ENCODE measurements around the gene KRT79.

DNA sequence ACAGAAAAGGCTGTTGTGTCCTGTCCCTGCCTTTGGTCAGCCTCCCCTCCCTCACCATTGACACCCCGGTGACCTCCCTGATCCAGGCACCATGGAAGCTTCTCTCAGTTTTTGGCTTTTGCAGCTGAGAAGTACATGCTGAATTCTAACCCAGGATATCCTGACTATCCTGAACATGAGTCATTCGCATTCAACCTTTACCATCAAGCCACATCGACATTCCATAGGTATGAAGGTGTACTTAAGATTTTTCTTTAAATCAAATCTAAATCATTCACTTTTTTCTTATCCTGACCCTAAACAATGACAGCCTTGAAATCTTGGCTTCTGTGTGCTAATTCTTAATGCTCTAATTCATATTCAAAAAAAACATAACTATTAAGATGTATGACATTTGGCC is 23.4 kb upstream of the KRT79 start:
- TF ChIP-seq, protein P1, sequence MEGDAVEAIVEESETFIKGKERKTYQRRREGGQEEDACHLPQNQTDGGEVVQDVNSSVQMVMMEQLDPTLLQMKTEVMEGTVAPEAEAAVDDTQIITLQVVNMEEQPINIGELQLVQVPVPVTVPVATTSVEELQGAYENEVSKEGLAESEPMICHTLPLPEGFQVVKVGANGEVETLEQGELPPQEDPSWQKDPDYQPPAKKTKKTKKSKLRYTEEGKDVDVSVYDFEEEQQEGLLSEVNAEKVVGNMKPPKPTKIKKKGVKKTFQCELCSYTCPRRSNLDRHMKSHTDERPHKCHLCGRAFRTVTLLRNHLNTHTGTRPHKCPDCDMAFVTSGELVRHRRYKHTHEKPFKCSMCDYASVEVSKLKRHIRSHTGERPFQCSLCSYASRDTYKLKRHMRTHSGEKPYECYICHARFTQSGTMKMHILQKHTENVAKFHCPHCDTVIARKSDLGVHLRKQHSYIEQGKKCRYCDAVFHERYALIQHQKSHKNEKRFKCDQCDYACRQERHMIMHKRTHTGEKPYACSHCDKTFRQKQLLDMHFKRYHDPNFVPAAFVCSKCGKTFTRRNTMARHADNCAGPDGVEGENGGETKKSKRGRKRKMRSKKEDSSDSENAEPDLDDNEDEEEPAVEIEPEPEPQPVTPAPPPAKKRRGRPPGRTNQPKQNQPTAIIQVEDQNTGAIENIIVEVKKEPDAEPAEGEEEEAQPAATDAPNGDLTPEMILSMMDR (IDR thresholded peaks at IDR 0.05) = no peak
- TF ChIP-seq POLR2A (IDR thresholded peaks at IDR 0.05) (no peak), EP300 (IDR thresholded peaks at IDR 0.05) (no peak)

Data from stomach (tissue), 4 donors.